Trophoblast cell (in vitro differentiated cells and primary cell): Measurements from ENCODE around the gene PRKCE.
"Not testable (repeated sequence)": the region's sequence is repeated elsewhere in the genome, so short reads cannot be mapped to it uniquely, and the experiment has no call there.

ENCODE experiments used
- DNase-seq, 2 donors: peaks; one replicate each; pipeline ENCODE4 v3.0.0-alpha.2; 2016
- H2AFZ ChIP-seq: 2 replicates; pipeline ENCODE4 v1.6.1; 2013; ENCODE audit warnings: low read length, moderate library complexity, mild to moderate bottlenecking; ENCODE audit not compliant: insufficient read depth, poor library complexity
- H2AK5ac ChIP-seq: 2 replicates; pipeline ENCODE4 v1.6.1; 2013; ENCODE audit warnings: mild to moderate bottlenecking, low read length
- H2BK120ac ChIP-seq: 2 replicates; pipeline ENCODE4 v1.6.1; 2013; ENCODE audit warnings: low read length, mild to moderate bottlenecking, moderate library complexity; ENCODE audit not compliant: insufficient read depth, poor library complexity
- H2BK12ac ChIP-seq: 2 replicates; pipeline ENCODE4 v1.6.1; 2013; ENCODE audit warnings: mild to moderate bottlenecking, low read length, moderate library complexity
- H2BK5ac ChIP-seq: 2 replicates; pipeline ENCODE4 v1.6.1; 2013; ENCODE audit warnings: low read length, low read depth, moderate library complexity, mild to moderate bottlenecking; ENCODE audit not compliant: poor library complexity
- H3K14ac ChIP-seq: 2 replicates; pipeline ENCODE4 v1.6.1; 2013; ENCODE audit warnings: mild to moderate bottlenecking, low read length
- H3K18ac ChIP-seq: 2 replicates; pipeline ENCODE4 v1.6.1; 2013; ENCODE audit warnings: mild to moderate bottlenecking, low read length
- H3K23ac ChIP-seq: 2 replicates; pipeline ENCODE4 v1.6.1; 2013; ENCODE audit warnings: low read length
- H3K27ac ChIP-seq: 2 replicates; pipeline ENCODE4 v1.5.1; 2013; ENCODE audit warnings: low read depth, mild to moderate bottlenecking, inconsistent platforms, low read length, moderate library complexity
- H3K27me3 ChIP-seq: 2 replicates; pipeline ENCODE4 v1.6.1; 2013; ENCODE audit warnings: inconsistent platforms, mild to moderate bottlenecking, low read length, moderate library complexity; ENCODE audit not compliant: insufficient read depth
- H3K36me3 ChIP-seq, 2 experiments: 1 replicate in 1 of 2; 2 replicates in 1 of 2; pipeline ENCODE4 v1.6.1; 2013; ENCODE audit warnings: low read length in 2 of 2, mild to moderate bottlenecking in 2 of 2, moderate library complexity in 1 of 2; ENCODE audit not compliant: insufficient read depth in 2 of 2, control insufficient read depth in 1 of 2
- H3K4ac ChIP-seq: 2 replicates; pipeline ENCODE4 v1.6.1; 2013; ENCODE audit warnings: low read depth, mild to moderate bottlenecking, low read length, moderate library complexity
- H3K4me1 ChIP-seq, 2 experiments: 1 replicate in 1 of 2; 2 replicates in 1 of 2; pipeline ENCODE4 v1.6.1; 2013; ENCODE audit warnings: low read length in 2 of 2, mild to moderate bottlenecking in 2 of 2, moderate library complexity in 1 of 2; ENCODE audit not compliant: insufficient read depth in 2 of 2, control insufficient read depth in 1 of 2
- H3K4me2 ChIP-seq: 2 replicates; pipeline ENCODE4 v1.6.1; 2013; ENCODE audit warnings: inconsistent platforms, mild to moderate bottlenecking, low read length, moderate library complexity
- H3K4me3 ChIP-seq: 2 replicates; pipeline ENCODE4 v1.5.1; 2013; ENCODE audit warnings: mild to moderate bottlenecking, low read depth, low read length, inconsistent platforms
- H3K79me1 ChIP-seq: one replicate; pipeline ENCODE4 v1.6.1; 2013; ENCODE audit warnings: low read length
- H3K79me2 ChIP-seq: 2 replicates; pipeline ENCODE4 v1.6.1; 2013; ENCODE audit warnings: low read length, mild to moderate bottlenecking; ENCODE audit not compliant: control insufficient read depth, insufficient read depth, poor library complexity
- H3K9ac ChIP-seq: 2 replicates; pipeline ENCODE4 v1.6.1; 2013; ENCODE audit warnings: mild to moderate bottlenecking, low read length
- H3K9me3 ChIP-seq: 2 replicates; pipeline ENCODE4 v1.6.1; 2013; ENCODE audit warnings: low read depth, mild to moderate bottlenecking, control low read depth, inconsistent platforms, low read length; ENCODE audit not compliant: insufficient read depth
- H4K12ac ChIP-seq: 2 replicates; pipeline ENCODE4 v1.6.1; 2013; ENCODE audit warnings: low read depth, mild to moderate bottlenecking, low read length, moderate library complexity
- H4K8ac ChIP-seq: 2 replicates; pipeline ENCODE4 v1.6.1; 2013; ENCODE audit warnings: low read depth, mild to moderate bottlenecking, low read length, moderate library complexity
- H4K91ac ChIP-seq: one replicate; pipeline ENCODE4 v1.6.1; 2013; ENCODE audit warnings: low read depth, mild to moderate bottlenecking, low read length, moderate library complexity
- WGBS: extraction: QIAGEN DNeasy Blood & Tissue Kit; methylation state at CpG from one replicate; pipeline ENCODE4 v1.1.7; 2013; ENCODE audit warnings: missing lambda C conversion rate; ENCODE audit not compliant: insufficient read length, insufficient coverage; ENCODE audit errors: extremely low coverage; 5-methylcytosine and 5-hydroxymethylcytosine counted together

The PRKCE gene

DNA sequence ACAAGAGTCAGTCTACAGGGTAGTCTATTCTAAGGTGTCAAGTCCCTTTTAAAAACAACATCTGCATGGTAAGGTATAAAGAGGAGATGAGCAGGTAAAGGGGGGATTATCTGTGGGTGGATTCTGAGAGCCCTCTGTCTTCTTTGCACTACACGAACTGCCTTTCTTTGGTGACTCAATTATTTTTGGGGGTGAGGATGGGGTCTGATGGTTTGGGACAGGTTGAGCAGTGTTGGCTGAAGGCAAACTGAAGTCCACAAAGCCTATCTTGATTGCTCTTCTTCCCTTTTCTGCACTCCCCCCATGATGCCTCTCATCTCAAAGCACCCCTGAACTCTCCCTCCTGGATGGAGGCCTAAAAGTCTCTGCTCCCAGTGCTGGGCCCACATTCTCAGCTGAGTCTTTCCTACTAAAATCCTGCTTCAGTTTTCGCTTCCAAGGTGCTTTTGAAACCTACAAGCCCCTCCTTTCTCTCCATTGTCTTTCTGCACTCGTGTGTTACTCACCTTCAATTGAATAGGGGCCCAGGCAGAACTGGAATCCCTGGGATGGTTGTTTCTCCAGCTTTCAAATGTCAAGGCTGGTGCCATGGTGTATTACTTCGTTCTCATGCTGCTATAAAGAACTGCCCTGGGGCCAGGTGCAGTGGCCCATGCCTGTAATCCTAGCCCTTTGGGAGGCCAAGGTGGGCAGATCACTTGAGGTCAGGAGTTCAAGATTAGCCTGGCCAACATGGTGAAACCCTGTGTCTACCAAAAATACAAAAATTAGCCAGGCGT is 64.3 kb downstream of the PRKCE start:
- no peak for DNase-seq
- Histone ChIP-seq H2BK5ac (no peak overlapping the region), H2AFZ (no peak overlapping the region), H3K4me1 (no peaks in the 10 kb centered on the region), H3K9me3 (no peaks in the 10 kb centered on the region), H2BK12ac (no peak overlapping the region), H3K18ac (no peak overlapping the region), H3K4me3 (no peak overlapping the region), H3K23ac (no peak overlapping the region), H3K79me1 (no peaks in the 10 kb centered on the region), H3K9ac (no peak overlapping the region), H3K79me2 (no peaks in the 10 kb centered on the region), H2BK120ac (no peak overlapping the region), H3K14ac (no peak overlapping the region), H3K36me3 (no peaks in the 10 kb centered on the region), H3K4ac (no peak overlapping the region), H4K91ac (no peak overlapping the region), H3K4me2 (no peak overlapping the region), H2AK5ac (no peak overlapping the region), H4K12ac (no peak overlapping the region), H3K27ac (no peak overlapping the region), H3K27me3 (no peaks in the 10 kb centered on the region), H4K8ac (no peak overlapping the region)
- no CpG with 5 or more reads among the region's 5 CpGs for WGBS

DNA sequence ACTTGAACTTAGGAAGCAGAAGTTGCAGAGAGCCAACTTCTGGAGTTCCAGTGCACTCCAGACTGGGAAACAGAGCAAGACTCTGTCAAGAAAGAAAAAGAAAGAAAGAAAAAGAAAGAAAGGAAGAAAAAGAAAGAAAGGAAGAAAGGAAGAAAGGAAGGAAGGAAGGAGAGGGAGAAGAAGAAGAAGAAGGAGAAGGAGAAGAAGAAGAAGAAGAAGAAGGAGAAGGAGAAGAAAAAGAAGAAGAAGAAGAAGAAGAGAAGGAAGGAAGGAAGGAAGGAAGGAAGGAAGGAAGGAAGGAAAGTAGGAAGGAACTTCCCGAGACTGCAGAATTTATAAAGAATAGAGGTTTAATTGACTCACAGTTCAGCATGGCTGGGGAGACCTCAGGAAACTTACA is 65.0 kb downstream of the PRKCE start:
- not testable (repeated sequence) for H2BK5ac ChIP-seq, H3K4ac ChIP-seq, H3K9ac ChIP-seq, H4K91ac ChIP-seq, H3K27me3 ChIP-seq, H3K79me1 ChIP-seq, H2AFZ ChIP-seq, H2BK12ac ChIP-seq, H3K14ac ChIP-seq, H3K4me3 ChIP-seq, H3K4me1 ChIP-seq, H3K18ac ChIP-seq, H3K4me2 ChIP-seq, H4K12ac ChIP-seq, H2BK120ac ChIP-seq, H3K79me2 ChIP-seq, H2AK5ac ChIP-seq, H4K8ac ChIP-seq, H3K23ac ChIP-seq, H3K36me3 ChIP-seq, H3K9me3 ChIP-seq, H3K27ac ChIP-seq, DNase-seq
- WGBS = no CpG with 5 or more reads among the region's 1 CpG

GRCh38 chr2:45716915-45717314 is 65.4 kb downstream of the PRKCE start:
- H4K8ac ChIP-seq = no peak overlapping the region
- H3K4me3 ChIP-seq = no peak overlapping the region
- H2AFZ ChIP-seq = no peak overlapping the region
- H3K27me3 ChIP-seq = no peaks in the 10 kb centered on the region
- no peak overlapping the region for H3K14ac ChIP-seq
- no peak overlapping the region for H3K4ac ChIP-seq
- H3K23ac ChIP-seq = no peak overlapping the region
- no peak overlapping the region for H3K27ac ChIP-seq
- no peak overlapping the region for H2BK5ac ChIP-seq
- H4K91ac ChIP-seq = no peak overlapping the region
- H2BK120ac ChIP-seq = no peak overlapping the region
- no peaks in the 10 kb centered on the region for H3K4me1 ChIP-seq
- no peak overlapping the region for H4K12ac ChIP-seq
- no peaks in the 10 kb centered on the region for H3K79me2 ChIP-seq
- H2BK12ac ChIP-seq = no peak overlapping the region
- no peak overlapping the region for H2AK5ac ChIP-seq
- H3K9me3 ChIP-seq = no peaks in the 10 kb centered on the region
- H3K4me2 ChIP-seq = no peak overlapping the region
- no peaks in the 10 kb centered on the region for H3K79me1 ChIP-seq
- H3K36me3 ChIP-seq = no peaks in the 10 kb centered on the region
- no peak overlapping the region for H3K9ac ChIP-seq
- no peak overlapping the region for H3K18ac ChIP-seq
- no peak for DNase-seq

DNA sequence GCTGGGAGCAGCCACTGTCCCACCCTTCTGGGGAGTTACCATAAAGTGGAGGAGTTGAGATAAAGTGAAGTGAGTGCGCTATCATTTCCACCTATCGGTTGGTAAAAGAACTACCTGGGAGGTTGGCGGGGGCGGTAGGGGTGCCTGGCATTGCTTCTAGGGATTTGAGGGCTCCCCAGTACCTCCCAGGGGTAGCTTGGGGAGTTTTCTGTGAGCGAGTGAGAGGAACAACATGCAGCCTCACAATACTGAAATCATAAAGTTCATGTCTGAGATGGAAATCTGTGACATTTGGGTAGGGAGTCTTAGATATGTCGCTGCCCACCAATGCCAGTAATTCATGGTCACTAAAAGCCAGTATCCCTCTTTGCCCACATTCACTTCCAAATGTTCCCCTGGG is 68.7 kb downstream of the PRKCE start:
- WGBS = no CpG with 5 or more reads among the region's 6 CpGs
- H2BK5ac ChIP-seq = no peak overlapping the region
- H3K4me2 ChIP-seq = no peak overlapping the region
- no peak overlapping the region for H3K4ac ChIP-seq
- H4K12ac ChIP-seq = no peak overlapping the region
- no peak overlapping the region for H3K4me3 ChIP-seq
- H3K23ac ChIP-seq = no peak overlapping the region
- no peaks in the 10 kb centered on the region for H3K4me1 ChIP-seq
- H3K9ac ChIP-seq = no peak overlapping the region
- H3K9me3 ChIP-seq = no peaks in the 10 kb centered on the region
- H3K14ac ChIP-seq = no peak overlapping the region
- no peak overlapping the region for H4K8ac ChIP-seq
- H3K18ac ChIP-seq = no peak overlapping the region
- H2BK12ac ChIP-seq = no peak overlapping the region
- H4K91ac ChIP-seq = no peak overlapping the region
- no peaks in the 10 kb centered on the region for H3K79me1 ChIP-seq
- H3K27me3 ChIP-seq = no peaks in the 10 kb centered on the region
- no peaks in the 10 kb centered on the region for H3K36me3 ChIP-seq
- H3K79me2 ChIP-seq = no peaks in the 10 kb centered on the region
- no peak for DNase-seq
- H3K27ac ChIP-seq = no peak overlapping the region
- H2AFZ ChIP-seq = no peak overlapping the region
- no peak overlapping the region for H2BK120ac ChIP-seq
- no peak overlapping the region for H2AK5ac ChIP-seq
